GM12892 (cell line): ENCODE measurements around the gene KHK.

ENCODE experiments used
- POLR2A ChIP-seq: IDR thresholded peaks from 2 replicates; pipeline ENCODE4 v1.6.1; 2011; ENCODE audit warnings: low read depth, low read length, control low read depth
- TAF1 ChIP-seq: IDR thresholded peaks from 2 replicates; pipeline ENCODE4 v1.6.1; 2011; ENCODE audit warnings: low read depth, mild to moderate bottlenecking, control low read depth, low read length, borderline replicate concordance

GRCh38 chr2:27038012-27038411 is 48.6 kb upstream of the KHK start:
- no peak for TF ChIP-seq POLR2A
- no peak for TF ChIP-seq TAF1
